ENCODE results near the gene DUS2.
"Not testable (repeated sequence)": the region's sequence is repeated elsewhere in the genome, so short reads cannot be mapped to it uniquely, and the experiment has no call there.

DUS2 gene

GRCh38 chr16:68091380-68092261 is 68.5 kb downstream of the DUS2 start:
- no peak for DNase-seq (ENCODE audit: low read depth)

GRCh38 chr16:68092275-68092674 is 69.2 kb downstream of the DUS2 start:
- not testable (repeated sequence) for DNase-seq (ENCODE audit: low read depth)

- no peak for DNase-seq (ENCODE audit: low read depth)
These were observed 70.9 kb downstream of the DUS2 start for GRCh38 chr16:68093816-68094613.

GRCh38 chr16:68094614-68094934 is 71.5 kb downstream of the DUS2 start:
- DNase-seq (ENCODE audit: low read depth) = no peak

GRCh38 chr16:68096491-68096890 is 73.4 kb downstream of the DUS2 start:
- DNase-seq (ENCODE audit: low read depth) = no peak

GRCh38 chr16:68097088-68097487 is 74.0 kb downstream of the DUS2 start:
- DNase-seq (ENCODE audit: low read depth) = no peak

GRCh38 chr16:68097895-68098294 is 74.8 kb downstream of the DUS2 start:
- DNase-seq (ENCODE audit: low read depth) = no peak

GRCh38 chr16:68100488-68100887 is 77.4 kb downstream of the DUS2 start:
- no peak for DNase-seq (ENCODE audit: low read depth)

GRCh38 chr16:68105611-68106010 is 82.5 kb downstream of the DUS2 start:
- DNase-seq (ENCODE audit: low read depth) = no peak

- DNase-seq (ENCODE audit: low read depth) = not testable (repeated sequence)
These were observed 84.3 kb downstream of the DUS2 start for GRCh38 chr16:68107230-68107928.

- not testable (repeated sequence) for DNase-seq (ENCODE audit: low read depth)
These were observed 86.1 kb downstream of the DUS2 start for GRCh38 chr16:68109156-68109555.

GRCh38 chr16:68110611-68111010 is 87.5 kb downstream of the DUS2 start:
- DNase-seq (ENCODE audit: low read depth) = not testable (repeated sequence)

- DNase-seq (ENCODE audit: low read depth) = no peak
These were observed 88.3 kb downstream of the DUS2 start for GRCh38 chr16:68111379-68111778.

- DNase-seq (ENCODE audit: low read depth) = no peak
These were observed 90.1 kb downstream of the DUS2 start for GRCh38 chr16:68113059-68113761.

- no peak for DNase-seq (ENCODE audit: low read depth)
These were observed 90.7 kb downstream of the DUS2 start for GRCh38 chr16:68113765-68114240.

- DNase-seq (ENCODE audit: low read depth) = not testable (repeated sequence)
These were observed 91.9 kb downstream of the DUS2 start for GRCh38 chr16:68114939-68115338.

GRCh38 chr16:68115851-68116250 is 92.8 kb downstream of the DUS2 start:
- DNase-seq (ENCODE audit: low read depth) = no peak

- no peak for DNase-seq (ENCODE audit: low read depth)
These were observed 93.3 kb downstream of the DUS2 start for GRCh38 chr16:68116256-68116867.

- no peak for DNase-seq (ENCODE audit: low read depth)
These were observed 94.8 kb downstream of the DUS2 start for GRCh38 chr16:68117884-68118283.

- DNase-seq (ENCODE audit: low read depth) = not testable (repeated sequence)
These were observed 95.9 kb downstream of the DUS2 start for GRCh38 chr16:68118954-68119353.

GRCh38 chr16:68120496-68120895 is 97.4 kb downstream of the DUS2 start:
- not testable (repeated sequence) for DNase-seq (ENCODE audit: low read depth)
